ENCODE data around the gene IER5L. TPM values are rescaled to one million over a fixed set of nuclear protein-coding genes. Genes with fewer than 3 reads are reported as not detected.
A peak's percentile ranks its signal among the peaks of the same experiment; 100 is the strongest.
"Not testable (repeated sequence)": the region's sequence is repeated elsewhere in the genome, so short reads cannot be mapped to it uniquely, and the experiment has no call there.

The IER5L gene
- total RNA-seq, 1 donor from 2014 or later = 60.4 TPM

GRCh38 chr9:129131300-129132145, 46.5 kb downstream of the IER5L start:
- peak; percentile 99 for TF ChIP-seq CTCF (IDR thresholded peaks at IDR 0.05; ENCODE audit: insufficient read depth, low read length, poor library complexity, severe bottlenecking)
- Histone ChIP-seq H3K36me3 (ENCODE audit: control insufficient read depth, insufficient read depth, low read length) (no peaks in the 10 kb centered on the region), H3K27me3 (ENCODE audit: control insufficient read depth, insufficient read depth, low read length) (no peaks in the 10 kb centered on the region), H3K4me3 (ENCODE audit: low read depth, low read length) (no peak overlapping the region)
- no peak for DNase-seq (ENCODE audit: low read depth)

- no peaks in the 10 kb centered on the region for H3K27me3 ChIP-seq (ENCODE audit: control insufficient read depth, insufficient read depth, low read length)
- H3K4me3 ChIP-seq (ENCODE audit: low read depth, low read length) = no peak overlapping the region
- H3K36me3 ChIP-seq (ENCODE audit: control insufficient read depth, insufficient read depth, low read length) = no peaks in the 10 kb centered on the region
- no peak for TF ChIP-seq CTCF (IDR thresholded peaks at IDR 0.05; ENCODE audit: insufficient read depth, low read length, poor library complexity, severe bottlenecking)
- no peak for DNase-seq (ENCODE audit: low read depth)
Observed at GRCh38 chr9:129130791-129131190, 47.3 kb downstream of the IER5L start.

- H3K4me3 ChIP-seq (ENCODE audit: low read depth, low read length); DNase-seq (ENCODE audit: low read depth); H3K36me3 ChIP-seq (ENCODE audit: control insufficient read depth, insufficient read depth, low read length); H3K27me3 ChIP-seq (ENCODE audit: control insufficient read depth, insufficient read depth, low read length): not testable (repeated sequence)
Observed at GRCh38 chr9:129130271-129130670, 47.8 kb downstream of the IER5L start.

- TF ChIP-seq CTCF (IDR thresholded peaks at IDR 0.05; ENCODE audit: insufficient read depth, low read length, poor library complexity, severe bottlenecking) = no peak
- H3K36me3 ChIP-seq (ENCODE audit: control insufficient read depth, insufficient read depth, low read length) = no peaks in the 10 kb centered on the region
- H3K4me3 ChIP-seq (ENCODE audit: low read depth, low read length) = no peak overlapping the region
- no peaks in the 10 kb centered on the region for H3K27me3 ChIP-seq (ENCODE audit: control insufficient read depth, insufficient read depth, low read length)
- no peak for DNase-seq (ENCODE audit: low read depth)
Observed at GRCh38 chr9:129128689-129129088, 49.4 kb downstream of the IER5L start.

GRCh38 chr9:129126749-129127618, 51.1 kb downstream of the IER5L start:
- DNase-seq (ENCODE audit: low read depth) = no peak
- no peak overlapping the region for H3K4me3 ChIP-seq (ENCODE audit: low read depth, low read length)
- no peaks in the 10 kb centered on the region for H3K27me3 ChIP-seq (ENCODE audit: control insufficient read depth, insufficient read depth, low read length)
- H3K36me3 ChIP-seq (ENCODE audit: control insufficient read depth, insufficient read depth, low read length) = no peaks in the 10 kb centered on the region
- no peak for TF ChIP-seq CTCF (IDR thresholded peaks at IDR 0.05; ENCODE audit: insufficient read depth, low read length, poor library complexity, severe bottlenecking)

Other genes with a start within 250 kb of the IER5L start
- 29.6 and 30.8 TPM in 2 replicates for gene DOLK, start 230.7 kb downstream of the IER5L start, total RNA-seq
- gene NUP188, start 230.6 kb downstream of the IER5L start, total RNA-seq = 35.5 and 39.9 TPM in 2 replicates
- 101 and 112 TPM in 2 replicates for gene SH3GLB2, start 149.9 kb downstream of the IER5L start, total RNA-seq
- 21.6 and 22.7 TPM in 2 replicates for gene MIGA2, start 141.6 kb downstream of the IER5L start, total RNA-seq
- gene DOLPP1, start 97.2 kb downstream of the IER5L start, total RNA-seq = 15.3 and 15.5 TPM in 2 replicates
- gene CRAT, start 67.5 kb downstream of the IER5L start, total RNA-seq = 29.1 and 29.4 TPM in 2 replicates
- gene PTPA, start 66.8 kb downstream of the IER5L start, total RNA-seq = 156 and 167 TPM in 2 replicates

Data from kidney epithelial cell (primary cell).